Astrocyte of the spinal cord (primary cell): ENCODE measurements around the gene PYGL.
A peak's percentile ranks its signal among the peaks of the same experiment; 100 is the strongest.
"Not testable (repeated sequence)": the region's sequence is repeated elsewhere in the genome, so short reads cannot be mapped to it uniquely, and the experiment has no call there.

ENCODE experiments used
- DNase-seq: peaks from one replicate; pipeline ENCODE4 v3.0.0; 2011; ENCODE audit warnings: low read depth, low spot score
- H3K4me3 ChIP-seq: 2 replicates; pipeline ENCODE4 v1.5.1; 2011; ENCODE audit warnings: low read depth, mild to moderate bottlenecking, low read length, moderate library complexity
- in situ Hi-C: cut with HindIII; loops from 2 replicates; pipeline ENCODE4 v1.10.0; 2017; ENCODE audit warnings: low sequenced_read_pairs
- TF ChIP-seq, protein P1 (sequence below): IDR thresholded peaks from 2 replicates; pipeline ENCODE4 v1.5.1; 2012; ENCODE audit warnings: low read depth, mild to moderate bottlenecking, low read length, inconsistent platforms

PYGL gene

DNA sequence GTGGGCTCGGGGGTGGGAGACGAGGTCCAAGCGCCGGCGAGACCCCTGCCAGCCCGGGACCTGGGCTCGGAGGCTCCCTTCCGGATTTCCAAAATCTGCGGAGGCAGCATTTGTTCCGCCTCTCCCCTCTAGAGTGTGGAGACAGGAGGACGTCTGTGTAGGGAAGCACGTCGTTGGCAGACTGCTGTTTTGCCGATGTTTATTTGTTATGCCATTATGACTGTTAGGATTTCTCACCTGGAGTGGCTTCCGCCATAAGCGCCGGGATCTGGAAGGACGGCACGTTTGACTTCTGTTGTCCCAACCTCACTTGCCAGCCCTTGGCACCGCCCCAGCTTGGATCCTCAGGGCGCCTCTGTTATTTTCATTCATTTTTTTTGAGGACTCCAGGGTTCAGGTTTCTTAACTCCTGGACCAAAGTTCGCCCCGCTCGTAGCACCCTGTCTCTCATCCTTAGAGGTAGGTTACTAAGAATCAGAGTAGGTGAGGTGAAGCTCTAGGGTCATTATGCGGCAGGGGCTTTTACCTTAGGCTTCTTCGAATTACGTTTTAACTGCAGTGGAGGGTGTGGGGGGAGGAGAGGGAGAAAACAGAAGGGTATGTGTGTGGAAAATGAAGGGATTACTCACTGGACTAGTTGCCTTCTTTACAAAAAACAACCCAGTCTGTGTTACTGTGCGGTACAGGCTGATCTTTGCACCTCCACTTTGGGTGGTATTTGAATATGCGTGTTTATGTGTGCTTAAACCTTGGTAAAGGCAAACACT is 547 bp upstream of the PYGL start:
- TF ChIP-seq, protein P1, sequence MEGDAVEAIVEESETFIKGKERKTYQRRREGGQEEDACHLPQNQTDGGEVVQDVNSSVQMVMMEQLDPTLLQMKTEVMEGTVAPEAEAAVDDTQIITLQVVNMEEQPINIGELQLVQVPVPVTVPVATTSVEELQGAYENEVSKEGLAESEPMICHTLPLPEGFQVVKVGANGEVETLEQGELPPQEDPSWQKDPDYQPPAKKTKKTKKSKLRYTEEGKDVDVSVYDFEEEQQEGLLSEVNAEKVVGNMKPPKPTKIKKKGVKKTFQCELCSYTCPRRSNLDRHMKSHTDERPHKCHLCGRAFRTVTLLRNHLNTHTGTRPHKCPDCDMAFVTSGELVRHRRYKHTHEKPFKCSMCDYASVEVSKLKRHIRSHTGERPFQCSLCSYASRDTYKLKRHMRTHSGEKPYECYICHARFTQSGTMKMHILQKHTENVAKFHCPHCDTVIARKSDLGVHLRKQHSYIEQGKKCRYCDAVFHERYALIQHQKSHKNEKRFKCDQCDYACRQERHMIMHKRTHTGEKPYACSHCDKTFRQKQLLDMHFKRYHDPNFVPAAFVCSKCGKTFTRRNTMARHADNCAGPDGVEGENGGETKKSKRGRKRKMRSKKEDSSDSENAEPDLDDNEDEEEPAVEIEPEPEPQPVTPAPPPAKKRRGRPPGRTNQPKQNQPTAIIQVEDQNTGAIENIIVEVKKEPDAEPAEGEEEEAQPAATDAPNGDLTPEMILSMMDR, result no peak
- peak overlapping the region; percentile 70 for H3K4me3 ChIP-seq
- peak; percentile 40 for DNase-seq
- in situ Hi-C loops, result no loop called here

GRCh38 chr14:50943261-50943942 is 881 bp downstream of the PYGL start:
- H3K4me3 ChIP-seq, result peak overlapping the region; percentile 70
- in situ Hi-C loops, result no loop called here
- no peak for DNase-seq
- TF ChIP-seq, protein P1, result no peak

- H3K4me3 ChIP-seq, in situ Hi-C loops, DNase-seq: not testable (repeated sequence)
Measured at GRCh38 chr14:50941638-50942037, 2.6 kb downstream of the PYGL start.

- H3K4me3 ChIP-seq, result no peak overlapping the region
- DNase-seq, result peak; percentile 69
- TF ChIP-seq, protein P1, result no peak
- in situ Hi-C loops, result no loop called here
Measured at GRCh38 chr14:50941151-50941550, 3.1 kb downstream of the PYGL start.

GRCh38 chr14:50937800-50938199 is 6.5 kb downstream of the PYGL start:
- in situ Hi-C loops, result no loop called here
- TF ChIP-seq, protein P1, result no peak
- H3K4me3 ChIP-seq, result no peak overlapping the region
- DNase-seq, result no peak

DNA sequence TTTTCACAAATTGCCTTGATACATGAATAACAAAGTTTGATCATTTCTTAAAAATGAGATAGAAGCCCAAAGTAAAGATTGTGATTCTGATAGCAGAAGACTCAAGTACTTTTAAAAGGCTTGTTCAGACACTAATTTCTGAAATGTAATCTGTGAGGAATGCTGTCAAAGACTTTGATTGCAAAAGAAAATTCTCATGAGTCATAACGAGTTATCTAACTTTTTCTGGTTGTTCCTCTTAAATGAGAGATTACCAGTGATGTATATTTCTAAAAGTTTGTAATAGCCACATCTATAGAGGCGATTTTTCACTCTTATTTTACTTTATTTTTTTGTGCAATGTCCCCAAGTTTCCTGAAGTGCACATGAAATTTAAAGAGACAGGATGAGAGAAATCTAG is 7.0 kb downstream of the PYGL start:
- TF ChIP-seq, protein P1, result no peak
- peak; percentile 18 for DNase-seq
- in situ Hi-C loops, result no loop called here
- H3K4me3 ChIP-seq, result no peak overlapping the region

GRCh38 chr14:50936882-50937281 is 7.4 kb downstream of the PYGL start:
- in situ Hi-C loops, result no loop called here
- DNase-seq, result no peak
- no peak overlapping the region for H3K4me3 ChIP-seq

More at GRCh38 chr14:50936882-50937281, 7.4 kb downstream of the PYGL start:
- TF ChIP-seq, protein P1, result no peak
